Liver (tissue), 9 donors: ENCODE data around the gene CACNA1D. TPM values are rescaled to one million over a fixed set of nuclear protein-coding genes. Genes with fewer than 3 reads are reported as not detected.

ENCODE experiments used
- DNase-seq: peaks from one replicate; pipeline ENCODE4 v3.0.0-alpha.2; 2017; ENCODE audit warnings: low spot score
- H3K27ac ChIP-seq, 2 donors: one replicate each; pipeline ENCODE4 v1.7.0; 2013; ENCODE audit warnings: inconsistent platforms in 2 of 2, low read length in 2 of 2, control low read depth in 1 of 2, low read depth in 1 of 2, mild to moderate bottlenecking in 1 of 2
- H3K27me3 ChIP-seq, 4 donors: one replicate each; pipeline versions ENCODE4 v1.6.1 to v1.7.0; 2013; ENCODE audit warnings: low read length in 3 of 4, inconsistent platforms in 1 of 4, mild to moderate bottlenecking in 1 of 4, moderate library complexity in 1 of 4; ENCODE audit not compliant: control insufficient read depth in 4 of 4, insufficient read depth in 4 of 4
- H3K36me3 ChIP-seq, 4 donors: one replicate each; pipeline versions ENCODE4 v1.6.1 to v1.7.0; 2013; ENCODE audit warnings: low read length in 3 of 4, mild to moderate bottlenecking in 3 of 4, low read depth in 1 of 4, moderate library complexity in 1 of 4; ENCODE audit not compliant: control insufficient read depth in 4 of 4, insufficient read depth in 3 of 4
- H3K4me1 ChIP-seq, 4 donors: one replicate each; pipeline versions ENCODE4 v1.6.1 to v1.7.0; 2013; ENCODE audit warnings: low read length in 3 of 4, mild to moderate bottlenecking in 3 of 4, moderate library complexity in 1 of 4; ENCODE audit not compliant: control insufficient read depth in 4 of 4, insufficient read depth in 4 of 4
- H3K4me3 ChIP-seq, 3 donors: one replicate each; pipeline versions ENCODE4 v1.6.1 to v1.7.0; 2013; ENCODE audit warnings: low read length in 3 of 3, control low read depth in 1 of 3, low read depth in 1 of 3, mild to moderate bottlenecking in 1 of 3
- H3K9ac ChIP-seq, 2 donors: one replicate each; pipeline ENCODE4 v1.7.0; 2013; ENCODE audit warnings: low read length in 2 of 2, mild to moderate bottlenecking in 2 of 2, moderate library complexity in 2 of 2, control low read depth in 1 of 2, low read depth in 1 of 2
- H3K9me3 ChIP-seq, 4 donors: one replicate each; pipeline versions ENCODE4 v1.6.1 to v1.7.0; 2013; ENCODE audit warnings: low read length in 3 of 4; ENCODE audit not compliant: control insufficient read depth in 4 of 4
- CTCF ChIP-seq: fragments of 150-350 bp; IDR thresholded peaks from 2 replicates; pipeline ENCODE4 v1.5.1; 2017; ENCODE audit warnings: improper control_type of control experiment, low read depth, low read length; ENCODE audit not compliant: missing input control
- EGR1 ChIP-seq, 2 donors: IDR thresholded peaks; 2 replicates each; pipeline ENCODE4 v1.6.1; 2016 to 2018; ENCODE audit warnings: antibody characterized with exemption in 2 of 2, low read depth in 2 of 2
- FOXA1 ChIP-seq: IDR thresholded peaks from 2 replicates; pipeline ENCODE4 v1.6.1; 2016; ENCODE audit warnings: antibody characterized with exemption
- FOXA2 ChIP-seq: IDR thresholded peaks from 2 replicates; pipeline ENCODE4 v1.6.1; 2016; ENCODE audit warnings: antibody characterized with exemption
- GABPA ChIP-seq, 2 donors: IDR thresholded peaks in 1 of 2; conservative IDR thresholded peaks in 1 of 2; 2 replicates each; pipeline ENCODE4 v1.6.1; 2016; ENCODE audit warnings: antibody characterized with exemption in 2 of 2, mild to moderate bottlenecking in 1 of 2, moderate library complexity in 1 of 2
- HNF4A ChIP-seq, 2 donors: conservative IDR thresholded peaks; 2 replicates each; pipeline ENCODE4 v1.6.1; 2016; ENCODE audit warnings: antibody characterized with exemption in 2 of 2, mild to moderate bottlenecking in 2 of 2
- HNF4G ChIP-seq: IDR thresholded peaks from 2 replicates; pipeline ENCODE4 v1.6.1; 2016; ENCODE audit warnings: antibody characterized with exemption
- JUND ChIP-seq, 2 donors: IDR thresholded peaks; 2 replicates each; pipeline ENCODE4 v1.6.1; 2016; ENCODE audit warnings: antibody characterized with exemption in 2 of 2
- MAX ChIP-seq: IDR thresholded peaks from 2 replicates; pipeline ENCODE4 v1.6.1; 2016; ENCODE audit warnings: antibody characterized with exemption
- NR2F2 ChIP-seq: IDR thresholded peaks from 2 replicates; pipeline ENCODE4 v1.6.1; 2016; ENCODE audit warnings: antibody characterized with exemption
- RAD21 ChIP-seq, 2 donors: IDR thresholded peaks; 2 replicates each; pipeline ENCODE4 v1.6.1; 2016; ENCODE audit warnings: antibody characterized with exemption in 2 of 2, mild to moderate bottlenecking in 2 of 2
- REST ChIP-seq: IDR thresholded peaks from 2 replicates; pipeline ENCODE4 v1.6.1; 2016; ENCODE audit warnings: antibody characterized with exemption, mild to moderate bottlenecking
- RXRA ChIP-seq, 2 donors: IDR thresholded peaks; 2 replicates each; pipeline ENCODE4 v1.6.1; 2017 to 2018; ENCODE audit warnings: antibody characterized with exemption in 2 of 2, mild to moderate bottlenecking in 1 of 2
- SP1 ChIP-seq: IDR thresholded peaks from 2 replicates; pipeline ENCODE4 v1.6.1; 2018; ENCODE audit warnings: antibody characterized with exemption, mild to moderate bottlenecking
- TAF1 ChIP-seq: conservative IDR thresholded peaks from 2 replicates; pipeline ENCODE4 v1.6.1; 2016; ENCODE audit warnings: antibody characterized with exemption, mild to moderate bottlenecking
- YY1 ChIP-seq: IDR thresholded peaks from 2 replicates; pipeline ENCODE4 v1.6.1; 2016; ENCODE audit warnings: antibody characterized with exemption, mild to moderate bottlenecking
- ZBTB33 ChIP-seq: IDR thresholded peaks from 2 replicates; pipeline ENCODE4 v1.6.1; 2016; ENCODE audit warnings: antibody characterized with exemption
- WGBS: extraction: QIAGEN DNeasy Blood & Tissue Kit; methylation state at CpG from one replicate; pipeline ENCODE4 v1.1.7; 2013; 5-methylcytosine and 5-hydroxymethylcytosine counted together
- polyA plus RNA-seq, 2 donors: library from polyadenylated mRNA; stranded (reverse) in 1 of 2; unstranded in 1 of 2; fragments of 200-250 nt in 1 of 2; fragments of >200 nt in 1 of 2; fragmentation: Nextera tagmentation in 1 of 2; extraction: Ambion mirVana in 1 of 2; gene quantifications; one replicate each; pipeline versions ENCODE4 v1.2.1 to v1.2.3, GENCODE V29; 2013 to 2015
- total RNA-seq, 2 donors: library from RNA; depleted of rRNA; stranded (reverse); fragments of >200 nt; gene quantifications; one replicate each; pipeline ENCODE4 v1.2.3, GENCODE V29; 2014
- TF ChIP-seq, protein P1 (sequence below): IDR thresholded peaks from 2 replicates; pipeline ENCODE4 v1.6.1; 2016; ENCODE audit warnings: antibody characterized with exemption
- donor health status: healthy.
- donor health status: healthy.
- donor health status: healthy.
- donor health status: healthy.
- donor health status: healthy.

The CACNA1D gene
- total and polyA plus RNA-seq, 4 donors, result 1.8 to 18.9 (median 3.4) TPM

GRCh38 chr3:53789459-53789858 is 295.0 kb downstream of the CACNA1D start:
- TF ChIP-seq FOXA1, result no peak
- TF ChIP-seq RAD21 (IDR thresholded peaks at IDR 0.05), result no peak
- TF ChIP-seq TAF1, result no peak
- TF ChIP-seq NR2F2, result no peak
- TF ChIP-seq CTCF, result no peak
- TF ChIP-seq, protein P1, sequence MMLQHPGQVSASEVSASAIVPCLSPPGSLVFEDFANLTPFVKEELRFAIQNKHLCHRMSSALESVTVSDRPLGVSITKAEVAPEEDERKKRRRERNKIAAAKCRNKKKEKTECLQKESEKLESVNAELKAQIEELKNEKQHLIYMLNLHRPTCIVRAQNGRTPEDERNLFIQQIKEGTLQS, result no peak
- no peak for TF ChIP-seq REST
- no peak for TF ChIP-seq ZBTB33
- TF ChIP-seq RXRA (IDR thresholded peaks at IDR 0.05), result no peak
- no peak for TF ChIP-seq GABPA (IDR thresholded peaks at IDR 0.05 in 1 of 2, conservative IDR thresholded peaks at IDR 0.05 in 1 of 2)
- TF ChIP-seq HNF4G, result no peak
- no peak for TF ChIP-seq FOXA2
- no peak for TF ChIP-seq SP1
- TF ChIP-seq EGR1 (IDR thresholded peaks at IDR 0.05; ENCODE audit: low read depth in 2 of 2), result no peak
- no peak for TF ChIP-seq MAX
- no peak for TF ChIP-seq YY1
- no peak for TF ChIP-seq HNF4A (conservative IDR thresholded peaks at IDR 0.05)
- no peak for TF ChIP-seq JUND (IDR thresholded peaks at IDR 0.05)
- 93% methylated on average over 16 of the region's 16 CpGs for WGBS
- no peak for DNase-seq
- H3K36me3 ChIP-seq, result no peaks in the 10 kb centered on the region
- no peak overlapping the region for H3K9ac ChIP-seq
- no peaks in the 10 kb centered on the region for H3K27me3 ChIP-seq
- no peak overlapping the region for H3K4me3 ChIP-seq
- no peaks in the 10 kb centered on the region for H3K4me1 ChIP-seq
- no peak overlapping the region for H3K27ac ChIP-seq
- no peaks in the 10 kb centered on the region for H3K9me3 ChIP-seq

DNA sequence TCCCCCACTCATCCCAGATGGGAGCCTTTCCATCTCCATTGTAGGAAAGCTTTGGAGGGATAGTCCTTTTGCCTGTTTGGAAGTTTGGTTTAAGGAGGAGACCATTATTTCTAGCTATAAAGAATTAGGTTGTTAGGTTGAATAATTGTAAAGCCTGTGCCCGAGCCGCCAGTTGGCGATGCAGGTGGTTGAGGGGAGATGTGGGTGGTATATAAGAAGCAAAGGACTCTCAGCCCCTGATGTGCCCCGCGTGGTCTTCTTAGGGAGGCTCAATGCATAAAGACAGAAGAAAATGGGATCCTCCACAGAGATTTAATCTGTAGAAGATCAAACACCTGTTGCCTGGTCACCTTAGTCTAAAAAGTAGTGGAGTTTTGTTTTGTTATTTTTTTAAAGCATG is 296.1 kb downstream of the CACNA1D start:
- Histone ChIP-seq H3K27ac (no peak overlapping the region), H3K9ac (no peak overlapping the region), H3K4me1 (no peaks in the 10 kb centered on the region), H3K36me3 (no peaks in the 10 kb centered on the region), H3K27me3 (no peaks in the 10 kb centered on the region), H3K9me3 (no peaks in the 10 kb centered on the region), H3K4me3 (no peak overlapping the region)
- no peak for DNase-seq
- TF ChIP-seq NR2F2, result no peak
- no peak for TF ChIP-seq JUND (IDR thresholded peaks at IDR 0.05)
- TF ChIP-seq, protein P1, result no peak
- no peak for TF ChIP-seq MAX
- TF ChIP-seq GABPA (IDR thresholded peaks at IDR 0.05 in 1 of 2, conservative IDR thresholded peaks at IDR 0.05 in 1 of 2), result no peak
- TF ChIP-seq RXRA (IDR thresholded peaks at IDR 0.05), result no peak
- no peak for TF ChIP-seq HNF4G
- TF ChIP-seq RAD21 (IDR thresholded peaks at IDR 0.05), result no peak
- no peak for TF ChIP-seq TAF1
- no peak for TF ChIP-seq YY1
- TF ChIP-seq SP1, result no peak
- no peak for TF ChIP-seq HNF4A (conservative IDR thresholded peaks at IDR 0.05)
- 96% methylated on average over 5 of the region's 5 CpGs for whole genome bisulfite sequencing
